ENCODE data around the gene ZNF474.

Gene ZNF474

GRCh38 chr5:122154910-122155309 lies 25.6 kb downstream of the ZNF474 start:
- no peak for DNase-seq

GRCh38 chr5:122155546-122155945 lies 26.2 kb downstream of the ZNF474 start:
- DNase-seq = no peak

GRCh38 chr5:122156724-122157325 lies 27.5 kb downstream of the ZNF474 start:
- no peak for DNase-seq

- DNase-seq = no peak
These were observed 32.8 kb downstream of the ZNF474 start for GRCh38 chr5:122162100-122162638.

- DNase-seq = no peak
These were observed 34.0 kb downstream of the ZNF474 start for GRCh38 chr5:122163121-122164069.

- DNase-seq = no peak
These were observed 34.7 kb downstream of the ZNF474 start for GRCh38 chr5:122164070-122164435.

- DNase-seq = no peak
These were observed 35.6 kb downstream of the ZNF474 start for GRCh38 chr5:122164831-122165558.

GRCh38 chr5:122165559-122166078 lies 36.3 kb downstream of the ZNF474 start:
- DNase-seq = no peak

- DNase-seq = no peak
These were observed 40.2 kb downstream of the ZNF474 start for GRCh38 chr5:122169350-122170103.

- DNase-seq = no peak
These were observed 41.3 kb downstream of the ZNF474 start for GRCh38 chr5:122170620-122171019.

GRCh38 chr5:122172207-122172606 lies 42.9 kb downstream of the ZNF474 start:
- no peak for DNase-seq

GRCh38 chr5:122173474-122174415 lies 44.4 kb downstream of the ZNF474 start:
- DNase-seq = no peak

GRCh38 chr5:122175091-122175490 lies 45.7 kb downstream of the ZNF474 start:
- DNase-seq = no peak

GRCh38 chr5:122175852-122176251 lies 46.5 kb downstream of the ZNF474 start:
- DNase-seq = no peak

GRCh38 chr5:122177161-122177560 lies 47.8 kb downstream of the ZNF474 start:
- no peak for DNase-seq

GRCh38 chr5:122179701-122180100 lies 50.4 kb downstream of the ZNF474 start:
- DNase-seq = no peak

GRCh38 chr5:122180146-122180712 lies 50.9 kb downstream of the ZNF474 start:
- DNase-seq = no peak

GRCh38 chr5:122180863-122181548 lies 51.7 kb downstream of the ZNF474 start:
- DNase-seq = no peak

GRCh38 chr5:122181863-122182262 lies 52.5 kb downstream of the ZNF474 start:
- DNase-seq = no peak

- no peak for DNase-seq
These were observed 53.2 kb downstream of the ZNF474 start for GRCh38 chr5:122182491-122182921.

Measured in retina (tissue), 1 donor.